Activated T-helper 9 cell treated with anti-CD3 and anti-CD28 coated beads, Interleukin-2, amount 50 U/mL, for 16 hours (primary cell): Measurements from ENCODE around the gene SPATA31D1.

Source experiments
- DNase-seq: peaks from one replicate; pipeline ENCODE4 v3.0.0-alpha.2; 2020; ENCODE audit warnings: low read depth

SPATA31D1 gene

DNA sequence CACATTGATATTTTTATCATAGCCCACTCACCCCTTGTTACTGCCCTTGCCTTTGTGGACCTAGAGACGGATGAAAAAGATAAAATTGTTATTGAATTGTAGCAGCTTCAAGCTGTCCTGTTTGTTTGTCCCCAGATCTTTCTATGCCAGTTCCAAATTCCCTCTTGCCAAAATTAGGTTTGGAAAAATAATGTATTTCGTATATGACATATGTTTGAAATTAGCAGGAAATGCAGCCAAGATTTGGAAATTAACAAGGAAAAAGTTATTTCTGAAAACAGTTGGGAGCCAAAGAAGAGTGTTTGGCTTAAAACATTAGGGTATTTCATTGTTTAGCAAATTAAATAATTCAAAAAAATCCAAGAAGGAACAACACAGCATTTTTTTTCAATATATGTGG is 33.5 kb downstream of the SPATA31D1 start:
- no peak for DNase-seq

DNA sequence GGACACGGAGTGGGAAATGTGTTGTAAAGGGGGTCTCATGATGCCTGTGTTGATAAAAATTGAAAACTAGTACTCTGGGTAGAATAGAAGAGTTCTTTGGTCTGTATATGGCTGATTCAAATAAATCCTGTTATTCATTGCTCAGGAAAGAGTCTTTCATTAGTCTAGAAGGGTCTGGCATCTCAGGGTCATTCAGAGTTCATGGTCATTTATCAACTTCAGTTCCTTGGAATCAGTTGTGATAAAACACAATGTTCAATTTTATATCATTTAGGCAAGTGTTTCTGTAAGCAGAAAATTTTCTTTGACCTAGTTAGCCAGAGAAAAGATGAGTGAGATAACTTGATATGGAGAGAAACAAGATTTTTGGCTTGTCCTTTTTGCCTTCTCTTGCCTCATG is 36.3 kb downstream of the SPATA31D1 start:
- no peak for DNase-seq

DNA sequence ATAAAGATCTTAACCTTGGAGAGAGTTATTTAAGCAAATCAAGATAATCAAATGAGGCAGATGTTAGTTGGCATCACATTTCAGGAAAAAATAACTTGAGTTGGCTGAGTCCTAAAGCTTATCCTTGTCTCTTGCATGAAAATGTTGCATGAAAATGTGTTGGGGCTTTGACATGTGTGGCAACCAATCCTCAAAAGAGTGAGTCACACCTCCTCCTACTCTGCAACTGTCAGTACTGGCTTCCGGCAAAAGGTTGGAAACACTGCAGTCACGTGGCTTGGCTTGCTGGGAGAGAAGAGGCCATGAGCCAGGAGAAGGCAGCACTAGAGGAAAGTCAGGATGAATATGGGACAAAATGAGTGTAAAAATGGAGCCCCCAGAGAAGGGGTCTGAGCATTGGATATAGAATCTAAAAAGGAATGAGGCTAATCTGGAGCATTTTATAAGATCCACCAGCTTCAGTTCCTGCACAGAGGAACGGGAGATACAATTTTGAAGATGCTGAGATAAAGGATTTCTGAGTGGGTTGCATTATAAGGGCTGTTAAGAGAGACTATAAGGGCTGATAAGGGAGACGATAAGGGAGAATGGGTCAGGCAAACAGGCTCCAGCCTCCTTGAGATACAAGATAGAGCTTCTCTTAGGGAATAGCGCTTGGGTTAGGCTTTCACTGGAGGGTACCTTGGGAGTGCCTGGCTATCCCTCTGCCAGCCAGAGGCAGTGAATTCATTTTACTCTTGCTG is 43.1 kb downstream of the SPATA31D1 start:
- no peak for DNase-seq

DNA sequence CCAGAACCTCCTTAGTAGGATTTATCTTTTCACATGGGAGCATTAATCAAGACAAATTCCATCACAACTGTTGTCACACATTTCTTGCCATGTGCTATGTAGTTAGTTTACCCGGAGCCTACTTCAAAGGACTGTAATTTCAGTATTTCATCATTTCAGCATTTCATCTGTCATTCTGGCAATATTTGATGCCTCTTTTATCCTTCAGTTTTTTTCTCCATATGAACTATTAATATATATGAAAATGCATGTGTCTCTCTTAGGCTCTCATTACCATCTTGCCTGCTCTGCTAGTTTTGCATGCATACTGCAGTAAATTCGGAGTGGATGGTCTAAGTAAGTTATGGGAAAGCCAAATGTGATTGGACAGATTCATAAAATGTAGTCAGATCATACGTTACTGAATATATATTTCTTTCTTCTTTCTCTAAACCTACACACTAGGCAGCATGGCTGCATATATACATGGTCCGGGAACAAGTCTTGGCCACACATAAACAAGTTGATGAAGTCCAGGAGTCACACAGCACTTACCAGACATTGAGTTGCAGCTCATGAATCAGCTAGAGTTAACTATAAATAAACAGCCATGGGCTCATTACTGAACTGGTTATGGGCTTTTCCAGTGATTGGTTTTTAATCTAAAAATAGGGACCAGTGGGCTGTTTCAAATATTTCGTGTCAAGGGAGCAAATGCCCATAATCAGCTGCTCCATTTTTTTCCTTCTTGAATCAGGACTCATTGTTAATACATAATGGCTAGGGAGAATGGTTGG is 46.6 kb downstream of the SPATA31D1 start:
- DNase-seq = no peak

DNA sequence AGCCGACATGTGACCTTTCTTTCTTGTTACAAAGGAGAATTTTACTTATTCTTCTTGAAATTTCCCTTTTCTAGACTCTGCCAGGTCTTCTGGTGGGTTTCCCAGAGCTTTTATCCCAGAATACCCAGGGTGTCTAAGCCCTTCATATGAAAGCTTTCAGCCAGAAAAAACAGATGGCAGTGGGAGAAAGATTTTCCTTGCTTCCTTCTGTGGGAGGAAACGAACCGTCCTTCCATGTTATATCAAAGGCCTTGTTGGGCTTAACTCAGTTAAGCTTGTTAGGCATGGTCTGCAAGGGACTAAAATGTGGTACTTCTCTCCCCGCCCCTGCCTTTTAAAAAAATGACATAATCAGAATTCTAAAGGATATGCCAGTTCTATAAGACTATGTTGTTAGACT is 47.5 kb downstream of the SPATA31D1 start:
- no peak for DNase-seq

DNA sequence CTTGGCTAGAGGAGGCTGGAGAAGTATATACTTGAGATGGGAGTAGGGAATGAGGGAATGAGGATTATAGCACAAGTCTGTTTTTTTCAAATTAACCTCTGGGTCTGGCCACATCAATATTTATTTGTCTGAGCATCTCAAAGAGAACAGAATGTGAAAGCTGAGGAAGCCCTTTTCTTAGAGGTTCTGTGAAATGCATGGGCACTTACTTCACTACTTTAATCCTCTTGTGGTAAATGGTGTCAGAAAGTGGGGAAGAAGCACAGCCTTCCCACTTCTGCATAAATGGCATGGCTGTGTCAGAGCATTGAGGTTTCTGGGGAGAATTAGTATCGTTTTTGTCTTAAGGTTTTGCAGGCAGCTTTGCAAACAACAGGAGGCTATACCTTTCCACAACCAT is 48.6 kb downstream of the SPATA31D1 start:
- no peak for DNase-seq

DNA sequence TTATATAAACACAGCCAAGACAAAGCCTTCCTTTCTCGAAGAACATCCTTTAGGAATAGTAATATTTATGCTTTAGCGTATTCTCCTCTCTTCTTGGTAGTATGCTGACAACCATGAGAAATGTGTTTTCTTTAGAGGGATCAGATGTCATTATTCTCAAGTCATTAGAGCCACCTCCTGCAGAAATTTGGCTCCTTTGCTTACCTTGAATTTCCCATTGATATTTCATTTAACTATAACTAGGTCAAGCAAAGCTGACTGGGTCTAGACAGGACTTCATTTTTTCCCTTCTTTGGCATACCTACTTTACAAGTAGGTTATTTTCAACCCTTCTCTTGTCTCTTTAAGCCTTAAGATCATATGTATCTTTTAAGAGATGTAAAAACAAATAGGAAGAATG is 50.3 kb downstream of the SPATA31D1 start:
- DNase-seq = no peak
